ENCODE results near the gene PALD1.
A peak's percentile ranks its signal among the peaks of the same experiment; 100 is the strongest.

Gene PALD1

DNA sequence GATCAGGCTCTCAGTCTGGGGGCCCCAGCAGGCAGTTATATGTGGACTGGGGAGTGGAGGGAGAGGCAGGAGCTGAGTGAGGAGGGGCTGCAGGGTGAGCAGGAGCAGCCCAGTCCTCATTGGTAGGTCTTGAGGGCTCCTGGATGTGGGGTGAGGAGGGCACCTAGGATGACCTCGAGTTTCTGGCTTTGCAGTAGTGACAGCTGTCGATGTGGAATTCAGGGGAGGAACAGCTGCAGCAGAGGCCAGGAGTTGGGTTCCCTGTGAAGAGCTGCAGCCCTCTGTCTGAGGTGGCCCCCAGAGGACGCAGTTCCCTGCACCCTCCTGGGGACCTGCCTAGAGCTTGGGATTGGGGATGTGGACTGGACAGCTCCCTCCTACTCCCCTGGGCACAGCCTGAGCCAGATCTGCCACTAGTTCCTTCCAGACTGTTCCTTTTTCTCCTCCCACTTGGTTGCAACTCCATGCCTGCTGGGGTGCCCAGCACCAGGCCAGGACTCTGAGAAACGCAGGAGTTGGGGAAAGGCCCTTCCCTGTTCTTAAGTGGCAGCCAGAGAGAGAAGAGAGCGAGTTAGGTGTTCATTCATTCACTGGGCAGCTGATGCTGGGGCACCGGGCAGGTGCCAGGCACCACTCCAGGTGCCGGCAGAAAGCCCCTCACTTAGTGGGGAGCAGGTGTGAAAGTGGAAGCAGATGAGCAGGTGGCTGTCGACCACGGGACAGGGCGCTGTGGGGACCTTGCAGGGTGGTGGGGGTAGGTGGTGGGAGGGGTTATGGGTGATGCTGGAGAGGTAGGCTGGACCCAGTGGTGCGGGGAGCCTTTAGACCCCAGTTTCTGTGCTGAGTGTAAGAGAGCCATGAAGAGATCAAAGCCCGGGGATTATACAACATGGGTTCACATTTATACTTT is 66.1 kb downstream of the PALD1 start:
- no peak overlapping the region for H3K27ac ChIP-seq
- TF ChIP-seq, protein P1, sequence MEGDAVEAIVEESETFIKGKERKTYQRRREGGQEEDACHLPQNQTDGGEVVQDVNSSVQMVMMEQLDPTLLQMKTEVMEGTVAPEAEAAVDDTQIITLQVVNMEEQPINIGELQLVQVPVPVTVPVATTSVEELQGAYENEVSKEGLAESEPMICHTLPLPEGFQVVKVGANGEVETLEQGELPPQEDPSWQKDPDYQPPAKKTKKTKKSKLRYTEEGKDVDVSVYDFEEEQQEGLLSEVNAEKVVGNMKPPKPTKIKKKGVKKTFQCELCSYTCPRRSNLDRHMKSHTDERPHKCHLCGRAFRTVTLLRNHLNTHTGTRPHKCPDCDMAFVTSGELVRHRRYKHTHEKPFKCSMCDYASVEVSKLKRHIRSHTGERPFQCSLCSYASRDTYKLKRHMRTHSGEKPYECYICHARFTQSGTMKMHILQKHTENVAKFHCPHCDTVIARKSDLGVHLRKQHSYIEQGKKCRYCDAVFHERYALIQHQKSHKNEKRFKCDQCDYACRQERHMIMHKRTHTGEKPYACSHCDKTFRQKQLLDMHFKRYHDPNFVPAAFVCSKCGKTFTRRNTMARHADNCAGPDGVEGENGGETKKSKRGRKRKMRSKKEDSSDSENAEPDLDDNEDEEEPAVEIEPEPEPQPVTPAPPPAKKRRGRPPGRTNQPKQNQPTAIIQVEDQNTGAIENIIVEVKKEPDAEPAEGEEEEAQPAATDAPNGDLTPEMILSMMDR (conservative IDR thresholded peaks at IDR 0.05), result no peak
- no peak for TF ChIP-seq ZFX (IDR thresholded peaks at IDR 0.05)

DNA sequence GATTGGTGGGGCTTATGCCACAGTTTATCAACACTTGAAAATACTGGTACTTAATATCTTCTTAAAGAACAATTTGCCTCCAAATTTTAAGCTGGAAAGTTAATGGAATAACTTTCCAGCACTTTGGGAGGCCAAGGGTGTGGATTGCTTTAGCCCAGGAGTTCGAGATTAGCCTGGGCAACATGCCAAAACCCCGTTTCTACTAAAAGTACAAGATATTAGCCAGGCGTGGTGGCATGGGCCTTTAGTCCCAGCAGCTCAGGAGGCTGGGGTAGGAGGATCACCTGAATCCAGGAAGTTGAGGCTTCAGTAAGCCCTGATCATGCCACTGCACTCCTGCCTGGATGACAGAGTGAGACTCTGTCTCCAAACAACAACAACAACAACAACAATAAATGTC is 68.0 kb downstream of the PALD1 start:
- TF ChIP-seq ZFX (IDR thresholded peaks at IDR 0.05), result no peak
- TF ChIP-seq, protein P1 (conservative IDR thresholded peaks at IDR 0.05), result no peak
- no peak overlapping the region for H3K27ac ChIP-seq

DNA sequence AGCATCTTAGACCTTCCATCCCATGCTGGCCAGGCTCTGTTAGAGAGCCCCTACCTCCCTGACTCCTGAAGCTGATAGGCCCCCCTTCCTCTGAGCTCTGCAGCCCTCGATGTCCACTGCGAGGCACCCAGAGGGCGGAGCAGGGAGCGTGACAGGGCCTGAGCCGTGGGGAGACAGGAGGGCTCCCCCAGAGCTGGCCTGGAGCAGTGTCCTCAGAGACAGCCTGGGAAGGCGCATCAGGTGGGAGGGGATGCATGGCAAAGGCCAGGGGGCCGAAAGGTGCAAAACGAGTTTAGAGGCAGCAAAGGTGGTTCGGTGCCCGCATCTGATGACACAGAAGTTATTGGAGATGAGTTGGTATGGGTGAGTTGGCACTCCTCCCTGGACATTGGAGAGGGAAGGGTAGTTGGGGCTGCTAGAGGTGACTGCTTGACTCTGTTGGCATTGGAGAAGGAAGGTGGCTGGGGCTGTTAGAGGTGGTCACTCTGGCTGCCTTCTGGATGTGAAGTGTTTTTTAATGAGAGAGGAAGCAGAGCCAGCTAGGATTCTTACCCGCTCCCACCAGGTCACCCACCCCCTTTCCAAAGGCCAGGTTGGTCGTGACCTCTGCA is 70.9 kb downstream of the PALD1 start:
- no peak for TF ChIP-seq ZFX (IDR thresholded peaks at IDR 0.05)
- TF ChIP-seq, protein P1 (conservative IDR thresholded peaks at IDR 0.05), result no peak

DNA sequence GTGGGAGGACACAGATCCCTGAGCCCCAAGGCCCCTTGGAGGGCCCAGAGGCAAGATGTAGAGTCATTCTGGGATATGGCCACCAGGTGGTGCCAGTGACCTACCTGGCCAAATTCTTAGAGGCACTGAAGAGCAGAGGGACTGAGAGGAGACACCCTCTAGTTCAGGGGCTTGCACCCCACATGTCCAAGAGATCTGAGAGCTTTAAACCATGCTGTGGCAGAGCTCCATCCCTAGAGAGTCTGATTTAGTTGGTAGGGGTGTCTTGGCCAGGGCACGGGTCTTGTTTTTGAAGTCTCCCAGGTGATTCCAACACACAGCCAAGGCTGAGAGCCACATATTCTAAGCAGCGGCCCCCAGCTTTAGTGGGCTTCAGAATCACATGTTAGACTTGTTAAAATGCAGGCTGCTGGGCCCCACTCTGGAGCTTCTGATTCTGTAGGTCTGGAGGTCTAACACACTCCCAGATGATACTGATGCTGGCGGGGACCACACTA is 71.4 kb downstream of the PALD1 start:
- no peak for TF ChIP-seq ZFX (IDR thresholded peaks at IDR 0.05)
- TF ChIP-seq, protein P1 (conservative IDR thresholded peaks at IDR 0.05), result peak; percentile 93
- H3K27ac ChIP-seq, result no peak overlapping the region

More for the DNA sequence above, 70.9 kb downstream of the PALD1 start:
- no peak overlapping the region for H3K27ac ChIP-seq

DNA sequence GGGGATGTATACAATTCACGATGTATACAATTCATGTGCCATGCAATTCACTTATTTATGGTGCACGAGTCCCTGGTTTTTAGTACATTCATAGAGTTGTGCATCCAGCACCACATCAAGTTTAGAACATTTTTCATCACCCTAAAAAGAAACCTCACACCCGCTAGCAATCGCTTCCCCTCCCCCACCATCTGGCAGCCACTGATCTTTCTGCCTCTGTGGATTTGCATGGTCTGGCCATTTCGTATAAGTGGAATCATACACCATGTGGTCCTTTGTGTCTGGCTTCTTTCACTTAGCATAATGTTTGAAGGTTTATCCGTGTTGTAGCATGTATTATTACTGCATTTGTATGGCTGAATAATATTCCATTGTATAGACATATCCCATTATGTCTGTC is 71.9 kb downstream of the PALD1 start:
- no peak overlapping the region for H3K27ac ChIP-seq
- TF ChIP-seq, protein P1 (conservative IDR thresholded peaks at IDR 0.05), result no peak
- no peak for TF ChIP-seq ZFX (IDR thresholded peaks at IDR 0.05)

DNA sequence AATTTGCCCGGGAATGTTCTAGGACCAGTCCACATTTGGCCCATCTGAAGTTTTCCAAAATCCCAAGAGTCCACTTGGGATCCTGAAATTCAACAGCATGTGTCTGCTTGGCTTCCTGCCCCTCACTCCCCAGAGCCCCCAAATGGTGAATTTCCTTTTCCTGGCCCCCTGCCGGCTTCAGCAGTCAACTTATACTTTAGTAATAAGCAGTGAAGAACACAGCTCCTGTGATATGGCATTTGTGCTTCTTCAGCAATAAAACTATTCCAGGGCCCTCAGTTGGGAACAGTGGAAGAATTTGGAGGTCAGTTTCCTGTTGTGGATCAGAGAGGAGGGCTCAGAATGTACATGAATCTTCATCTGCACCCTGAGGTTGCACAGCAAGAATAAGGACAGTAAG is 72.9 kb downstream of the PALD1 start:
- TF ChIP-seq, protein P1 (conservative IDR thresholded peaks at IDR 0.05), result no peak
- TF ChIP-seq ZFX (IDR thresholded peaks at IDR 0.05), result no peak
- no peak overlapping the region for H3K27ac ChIP-seq

DNA sequence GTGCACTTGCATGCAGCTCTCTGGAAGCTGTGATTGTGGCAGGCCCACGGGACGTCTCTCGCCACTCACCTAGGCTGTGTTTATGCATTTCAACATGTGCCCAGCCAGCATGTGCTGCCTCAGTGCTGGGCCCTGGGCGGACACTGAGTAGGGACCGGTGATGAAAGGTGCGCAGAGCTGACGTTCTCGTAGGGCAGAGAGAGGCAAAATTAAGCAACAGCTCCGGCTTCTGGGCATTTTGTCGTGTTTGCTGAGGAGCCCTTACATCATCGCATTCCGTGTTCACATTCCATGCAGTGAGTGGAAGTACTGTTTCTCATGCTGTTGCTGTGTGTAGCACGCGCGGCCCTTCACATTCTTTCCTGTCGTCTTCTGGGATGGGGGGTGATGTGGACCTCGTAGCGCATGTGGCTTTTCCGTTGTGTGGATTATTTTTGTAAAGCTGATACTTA is 73.4 kb downstream of the PALD1 start:
- H3K27ac ChIP-seq, result no peak overlapping the region
- TF ChIP-seq ZFX (IDR thresholded peaks at IDR 0.05), result no peak
- TF ChIP-seq, protein P1 (conservative IDR thresholded peaks at IDR 0.05), result no peak
